CD4-positive, alpha-beta T cell treated with Interleukin-6 at 100 ng/mL for 8 hours (primary cell): ENCODE results near the gene CYB5R3.

Experiments
- DNase-seq: peaks from one replicate; pipeline ENCODE4 v3.0.0-alpha.2; 2020; ENCODE audit warnings: mixed read lengths, low spot score

Gene CYB5R3

GRCh38 chr22:42649246-42650099 is at the start of gene CYB5R3:
Gene CYB5R3 (minus strand): TSS chr22:42649392. CDS start chr22:42649315, 77 bp downstream.
- peak; percentile 61 for DNase-seq

GRCh38 chr22:42697542-42698013 is 48.4 kb upstream of the CYB5R3 start:
- DNase-seq = no peak

- no peak for DNase-seq
Measured at GRCh38 chr22:42696331-42696967, 47.3 kb upstream of the CYB5R3 start.

- no peak for DNase-seq
Measured at GRCh38 chr22:42695294-42695693, 46.1 kb upstream of the CYB5R3 start.

GRCh38 chr22:42693763-42694683 is 44.8 kb upstream of the CYB5R3 start:
- DNase-seq = no peak

GRCh38 chr22:42693055-42693762 is 44.0 kb upstream of the CYB5R3 start:
- no peak for DNase-seq

- DNase-seq = no peak
Measured at GRCh38 chr22:42692239-42693054, 43.3 kb upstream of the CYB5R3 start.

- no peak for DNase-seq
Measured at GRCh38 chr22:42691440-42691839, 42.2 kb upstream of the CYB5R3 start.

GRCh38 chr22:42688241-42689211 is 39.3 kb upstream of the CYB5R3 start:
- DNase-seq = no peak

GRCh38 chr22:42686756-42687491 is 37.7 kb upstream of the CYB5R3 start:
- DNase-seq = no peak

- no peak for DNase-seq
Measured at GRCh38 chr22:42685941-42686653, 36.9 kb upstream of the CYB5R3 start.

- DNase-seq = no peak
Measured at GRCh38 chr22:42684462-42685195, 35.4 kb upstream of the CYB5R3 start.

GRCh38 chr22:42683578-42684283 is 34.5 kb upstream of the CYB5R3 start:
- no peak for DNase-seq

GRCh38 chr22:42682113-42682851 is 33.1 kb upstream of the CYB5R3 start:
- no peak for DNase-seq

- no peak for DNase-seq
Measured at GRCh38 chr22:42680648-42681047, 31.5 kb upstream of the CYB5R3 start.

- no peak for DNase-seq
Measured at GRCh38 chr22:42679691-42680090, 30.5 kb upstream of the CYB5R3 start.
